RKO (cell line): Measurements from ENCODE around the gene HNF1A.
A peak's percentile ranks its signal among the peaks of the same experiment; 100 is the strongest.
"Not testable (repeated sequence)": the region's sequence is repeated elsewhere in the genome, so short reads cannot be mapped to it uniquely, and the experiment has no call there.

Experiments used
- DNase-seq: peaks from one replicate; pipeline ENCODE4 v3.0.0-alpha.2; 2016; ENCODE audit warnings: low spot score

HNF1A gene

DNA sequence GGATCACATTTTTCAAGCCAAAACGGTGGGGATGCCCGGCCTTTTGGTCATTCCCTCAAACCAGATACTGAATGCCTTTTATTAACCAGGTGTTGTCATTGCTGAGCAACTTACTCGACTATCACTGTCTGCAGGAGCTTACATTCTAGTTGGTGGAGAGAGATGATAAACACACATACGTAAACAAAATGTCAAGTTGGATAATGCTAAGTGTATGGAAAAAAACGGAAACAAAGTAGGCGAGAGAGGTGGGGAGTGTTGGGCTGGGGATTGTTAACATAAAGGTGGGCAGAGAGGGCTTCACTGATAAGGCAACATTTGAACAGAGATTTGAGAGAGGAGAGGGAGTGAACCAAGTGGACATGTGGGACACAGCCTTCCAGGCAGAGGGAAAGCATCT, 33.5 kb downstream of the HNF1A start:
- DNase-seq: no peak

DNA sequence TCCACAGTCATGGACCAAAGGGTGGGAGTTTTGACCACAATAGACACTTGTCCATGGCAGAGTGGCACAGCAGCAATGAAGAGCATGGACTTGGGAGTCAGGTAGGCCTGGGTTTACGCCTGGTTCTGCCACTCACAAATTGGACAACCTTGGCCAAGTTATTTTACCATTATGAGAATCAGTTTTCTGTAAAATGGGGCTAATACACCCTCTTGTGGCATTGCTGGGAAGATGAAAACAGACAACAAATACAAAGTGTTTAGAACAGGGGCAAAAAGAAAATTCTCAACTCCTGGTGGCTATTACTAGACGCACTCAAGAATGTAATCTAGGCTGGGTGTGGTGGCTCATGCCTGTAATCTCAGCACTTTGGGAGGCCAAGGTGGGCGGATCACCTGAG, 35.4 kb downstream of the HNF1A start:
- DNase-seq: no peak

DNA sequence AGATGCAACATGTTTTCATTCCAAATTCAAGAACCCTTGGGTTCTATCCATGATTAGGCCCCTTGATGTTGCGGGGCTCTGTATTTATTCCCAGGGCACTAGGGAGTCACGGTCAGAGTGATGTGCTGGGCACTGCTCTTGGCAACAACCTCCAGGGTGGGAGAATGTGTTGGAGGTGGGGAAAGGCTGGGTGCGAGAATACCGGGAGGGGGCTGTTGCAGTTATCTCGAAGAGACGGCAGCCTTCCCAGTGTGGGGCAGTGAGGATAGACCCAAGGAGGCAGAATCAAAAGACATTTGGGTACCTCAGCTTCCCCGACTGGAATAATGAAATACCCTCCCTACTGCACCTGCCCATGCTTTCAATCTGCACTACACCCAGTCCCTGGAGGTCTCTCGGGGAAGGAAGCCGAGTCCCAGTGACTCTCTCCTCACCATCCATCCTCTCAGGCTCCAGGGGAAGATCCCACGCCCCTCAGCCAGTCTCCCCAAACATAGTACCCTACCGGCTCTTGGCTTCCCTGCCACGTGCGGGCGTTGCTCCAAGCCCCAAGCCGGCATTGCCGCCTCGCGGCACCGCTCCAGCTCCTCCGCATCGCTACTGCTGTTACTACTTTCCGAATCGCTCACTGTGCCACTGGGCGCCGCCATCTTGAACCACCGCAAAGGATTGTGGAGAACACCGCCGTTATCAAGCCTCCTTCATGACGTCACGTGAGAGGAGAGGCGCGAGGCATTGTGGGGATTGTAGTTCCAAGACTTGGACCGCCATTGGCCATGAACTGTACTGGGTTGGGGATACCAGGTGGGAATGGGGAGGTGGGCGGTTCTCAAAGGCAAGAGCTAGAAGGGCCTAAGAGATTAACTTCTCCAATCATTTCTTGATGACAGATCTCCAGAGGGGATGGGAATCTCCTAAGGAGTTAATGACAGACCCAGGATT, 37.8 kb downstream of the HNF1A start, which contains the start of gene C12orf43:
TSS of gene C12orf43 (minus strand) at position 663 of the 942 bp plus-strand sequence. CDS start at position 650, 13 bp downstream.
- peak; percentile 94 for DNase-seq

DNA sequence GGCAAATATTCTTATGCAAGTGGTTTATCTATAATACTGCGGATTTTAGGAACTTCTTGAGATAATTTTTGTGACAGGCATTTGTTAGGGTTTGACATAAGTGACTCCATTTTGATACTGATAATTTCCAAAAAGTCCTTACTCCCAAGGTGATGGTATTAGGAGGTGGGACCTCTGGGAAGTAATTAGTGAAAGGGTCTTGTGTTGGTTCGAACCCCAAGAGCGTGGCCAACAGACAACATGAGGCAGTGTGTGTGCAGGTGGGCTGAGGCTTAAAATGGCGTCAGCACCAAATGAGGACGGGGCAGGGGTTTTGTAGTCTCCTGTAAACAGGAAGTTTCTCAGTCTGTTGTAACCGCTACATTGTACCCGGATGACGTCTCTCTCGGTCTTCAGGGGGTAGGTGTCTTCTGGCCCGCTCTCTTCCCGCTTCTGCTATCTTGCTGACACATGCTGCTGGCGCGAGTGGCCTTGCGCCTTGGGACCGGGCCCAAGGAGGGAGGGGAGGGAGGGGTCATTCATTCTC, 39.7 kb downstream of the HNF1A start:
- no peak for DNase-seq

DNA sequence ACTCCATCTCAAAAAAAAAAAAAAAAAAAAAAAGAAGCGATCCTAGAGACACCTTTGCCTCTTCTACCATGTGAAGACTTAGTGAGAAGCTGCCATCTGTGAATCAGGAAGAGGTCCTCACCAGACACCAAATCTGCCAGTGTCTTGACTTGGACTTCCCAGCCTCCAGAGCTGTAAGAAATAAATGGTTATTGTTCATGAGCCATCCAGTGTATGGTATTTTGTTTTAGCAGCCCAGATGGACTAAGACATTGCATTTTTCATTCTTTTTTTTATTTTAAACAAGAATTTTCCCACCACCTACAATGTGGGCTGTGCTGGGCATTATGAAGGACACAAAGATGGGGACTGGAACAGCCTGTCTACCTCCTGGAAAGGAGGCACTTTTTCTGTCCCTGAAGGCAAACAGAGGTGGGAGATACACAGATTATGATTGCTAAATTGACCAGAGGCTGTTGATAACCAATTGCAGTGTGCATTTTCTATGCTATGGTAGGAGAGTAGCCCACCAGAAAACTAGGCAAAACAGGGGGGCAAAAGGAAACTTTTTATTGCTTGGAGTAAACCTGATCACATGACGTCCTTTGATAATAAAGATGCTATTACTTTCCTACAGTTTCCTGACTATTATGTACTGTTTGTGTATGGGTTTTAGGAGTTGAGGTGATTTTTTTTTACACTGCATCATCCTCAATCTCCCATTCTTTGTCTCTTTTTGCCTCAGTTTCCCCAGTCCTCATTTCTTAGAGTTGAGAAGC, 40.7 kb downstream of the HNF1A start:
- no peak for DNase-seq

DNA sequence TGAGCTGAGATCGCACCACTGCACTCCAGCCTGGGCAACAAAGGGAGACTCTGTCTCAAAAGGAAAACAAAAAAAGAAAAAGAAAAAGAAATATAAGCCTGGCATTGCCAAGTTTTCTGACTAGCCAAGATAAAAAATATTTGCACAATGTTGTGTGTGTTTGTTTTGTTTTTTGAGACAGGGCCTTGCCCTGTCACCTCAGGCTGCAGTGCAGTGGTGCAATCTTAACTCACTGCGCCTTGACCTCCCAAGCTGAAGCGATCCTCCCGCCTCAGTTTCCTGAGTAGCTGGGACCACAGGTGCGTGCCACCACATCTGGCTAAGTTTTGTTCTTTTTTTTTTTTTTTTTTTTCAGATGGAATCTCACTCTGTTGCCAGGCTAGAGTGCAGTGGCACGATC, 43.4 kb downstream of the HNF1A start:
- DNase-seq: no peak

DNA sequence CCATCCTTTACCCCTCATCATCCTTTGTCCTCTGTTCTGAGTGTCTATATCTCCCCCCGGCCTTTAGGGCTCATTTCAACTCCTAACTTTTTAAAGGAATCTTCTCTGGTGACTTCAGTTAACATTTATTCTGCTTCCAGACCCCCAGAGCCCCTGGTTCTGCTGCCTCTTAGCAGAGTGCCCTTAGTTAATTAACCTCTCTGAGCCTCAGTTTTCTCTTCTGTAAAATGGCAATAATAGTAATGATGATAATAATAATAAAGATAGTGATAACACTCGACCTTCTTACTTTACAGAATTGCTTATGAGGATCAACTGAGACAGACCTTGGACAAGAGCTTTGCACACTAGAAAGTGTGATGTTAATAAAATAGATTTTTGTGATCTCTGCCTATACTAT, 44.4 kb downstream of the HNF1A start:
- no peak for DNase-seq

DNA sequence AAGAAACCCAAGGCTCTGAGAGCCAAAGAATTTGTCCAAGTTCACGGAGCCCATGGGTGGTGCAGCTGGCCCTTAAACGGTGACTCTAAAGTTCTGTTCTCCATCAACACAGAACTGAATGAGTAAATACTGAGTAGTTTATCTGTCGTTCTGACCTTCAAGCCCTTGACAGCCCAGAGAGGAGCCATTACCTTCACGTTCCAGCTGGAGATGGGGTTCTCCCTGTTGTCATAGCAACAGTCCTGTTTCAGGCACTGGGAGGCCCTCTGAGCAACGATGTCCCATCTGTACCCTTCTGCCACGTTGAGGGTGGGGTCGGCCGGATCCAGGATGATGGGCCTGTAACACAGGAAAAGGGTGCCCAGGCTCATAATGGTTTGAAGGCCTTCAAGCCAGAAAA, 45.5 kb downstream of the HNF1A start:
- DNase-seq: no peak

DNA sequence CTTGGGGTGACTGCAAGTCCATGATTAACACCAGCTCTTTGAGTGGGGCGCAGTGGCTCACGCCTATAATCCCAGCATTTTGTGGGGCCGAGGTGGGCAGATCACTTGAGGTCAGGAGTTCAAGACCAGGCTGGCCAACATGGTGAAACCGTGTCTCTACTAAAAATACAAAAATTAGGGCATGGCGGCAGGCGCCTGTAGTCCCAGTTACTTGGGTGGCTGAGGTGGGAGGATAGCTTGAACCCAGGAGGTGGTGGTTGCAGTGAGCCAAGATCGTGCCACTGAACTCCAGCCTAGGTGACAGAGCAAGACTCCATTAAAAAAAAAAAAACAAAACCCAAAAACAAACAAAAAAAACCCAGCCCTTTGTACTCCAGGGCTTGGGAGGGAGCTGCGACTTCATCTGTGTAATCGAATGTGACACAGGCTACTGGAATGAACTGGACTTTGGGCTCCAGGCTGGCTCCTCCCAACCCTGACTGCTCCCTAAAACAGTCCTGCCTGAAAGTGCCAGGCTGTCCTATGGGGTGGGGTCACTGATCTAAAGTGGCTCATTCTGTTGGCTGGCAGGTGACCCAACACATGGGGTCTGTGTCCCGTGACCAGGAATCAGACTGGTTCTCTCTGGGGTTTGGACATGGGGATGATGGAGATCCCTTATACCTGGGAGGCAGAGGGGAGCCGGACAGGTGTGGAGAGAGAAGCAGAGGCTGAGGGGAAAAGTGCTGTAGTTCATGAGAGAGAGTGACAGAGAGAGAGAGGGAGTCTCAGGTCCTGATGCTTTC, 47.3 kb downstream of the HNF1A start:
- DNase-seq: no peak

DNA sequence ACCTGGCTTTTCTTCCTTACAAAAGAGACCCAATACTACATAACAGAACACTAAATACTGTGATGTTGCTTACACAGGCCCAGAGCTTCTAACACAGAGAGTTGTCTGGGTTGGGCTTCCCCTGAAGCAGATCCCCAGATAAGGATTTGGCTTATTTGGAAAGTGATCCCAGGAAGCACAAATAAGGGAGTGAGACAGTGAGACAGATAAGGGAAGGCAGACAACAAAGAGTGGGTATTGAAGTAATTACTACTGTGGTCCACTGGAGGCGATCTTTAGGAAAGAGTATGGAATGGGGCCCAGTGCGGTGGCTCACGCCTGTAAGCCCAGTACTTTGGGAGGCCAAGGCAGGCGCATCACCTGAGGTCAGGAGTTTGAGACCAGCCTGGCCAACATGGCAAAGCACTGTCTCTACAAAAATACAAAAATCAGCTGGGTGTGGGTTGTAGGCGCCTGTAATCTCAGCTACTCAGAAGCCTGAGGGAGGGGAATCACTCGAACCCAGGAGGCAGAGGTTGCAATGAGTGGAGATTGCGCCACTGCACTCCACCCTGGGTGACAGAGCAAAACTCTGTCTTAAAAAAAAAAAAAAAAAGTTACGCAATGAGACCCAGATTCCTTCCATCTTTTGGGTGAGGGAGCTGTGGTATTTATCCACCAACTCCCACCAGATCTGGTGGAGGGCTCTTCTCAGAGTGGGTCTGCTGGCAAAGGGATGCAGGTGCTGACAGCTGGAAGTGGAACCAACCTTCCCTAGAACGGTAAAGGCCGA, 48.1 kb downstream of the HNF1A start:
- no peak for DNase-seq

DNA sequence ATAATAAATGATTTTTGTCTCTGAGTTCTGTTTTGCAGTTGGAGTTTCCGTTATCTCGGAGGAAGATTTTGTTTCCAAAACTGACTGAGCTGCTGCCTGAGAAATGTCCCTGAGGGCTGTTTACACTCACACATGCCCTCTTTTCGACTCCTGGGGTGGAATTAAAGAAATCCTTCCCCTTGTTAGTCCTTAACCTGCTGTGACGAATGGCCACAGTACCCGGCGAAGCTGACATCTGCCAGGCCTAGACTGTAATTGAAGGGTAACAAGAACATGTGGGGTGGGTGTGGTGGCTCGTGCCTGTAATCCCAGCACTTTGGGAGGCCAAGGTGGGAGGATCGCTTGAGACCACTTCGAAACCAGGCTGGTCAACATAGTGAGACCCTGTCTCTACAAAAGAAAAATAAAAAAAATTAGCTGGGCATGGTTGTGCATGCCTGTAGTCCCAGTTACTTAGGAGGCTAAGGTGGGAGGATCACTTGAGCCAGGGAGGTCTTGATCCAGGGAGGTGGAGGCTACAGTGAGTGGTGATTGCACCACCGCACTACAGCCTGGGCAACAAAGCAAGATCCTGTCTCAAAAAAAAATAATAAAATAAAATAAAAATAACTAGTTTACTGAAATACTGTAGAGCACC, 52.4 kb downstream of the HNF1A start:
- DNase-seq: no peak

DNA sequence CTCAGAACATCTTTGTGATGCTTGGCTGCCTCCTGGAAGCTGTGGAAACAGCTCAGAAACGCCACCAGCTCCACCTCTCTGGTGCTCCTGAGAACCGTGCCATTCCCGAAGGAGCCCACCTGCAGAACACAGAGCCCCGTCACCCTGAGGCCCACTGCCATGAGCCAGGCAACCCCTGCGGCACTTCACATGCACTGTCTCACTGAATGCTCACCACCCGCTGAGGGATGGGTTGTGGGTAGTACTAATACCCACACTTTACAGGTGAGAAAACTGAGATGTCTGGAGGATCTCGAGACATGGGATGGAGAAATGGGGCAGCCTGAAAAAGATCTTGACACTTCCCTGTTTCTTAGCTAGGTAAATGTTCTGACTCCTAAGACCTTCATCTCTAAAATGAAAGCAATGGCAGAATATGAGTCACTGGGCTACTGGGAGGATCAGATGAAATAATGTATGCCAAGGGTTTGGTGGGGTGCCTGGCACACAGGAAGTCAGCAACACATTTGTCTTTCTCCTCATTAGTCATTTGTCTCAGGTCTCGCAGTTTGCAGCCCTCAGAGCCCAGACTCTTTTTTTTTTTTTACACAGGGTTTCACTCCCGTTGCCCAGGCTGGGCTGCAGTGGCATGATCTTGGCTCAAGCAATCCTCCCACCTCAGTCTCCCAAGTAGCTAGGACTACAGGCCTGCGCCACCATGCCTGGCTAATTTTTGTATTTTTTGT, 55.4 kb downstream of the HNF1A start:
- peak; percentile 51 for DNase-seq

DNA sequence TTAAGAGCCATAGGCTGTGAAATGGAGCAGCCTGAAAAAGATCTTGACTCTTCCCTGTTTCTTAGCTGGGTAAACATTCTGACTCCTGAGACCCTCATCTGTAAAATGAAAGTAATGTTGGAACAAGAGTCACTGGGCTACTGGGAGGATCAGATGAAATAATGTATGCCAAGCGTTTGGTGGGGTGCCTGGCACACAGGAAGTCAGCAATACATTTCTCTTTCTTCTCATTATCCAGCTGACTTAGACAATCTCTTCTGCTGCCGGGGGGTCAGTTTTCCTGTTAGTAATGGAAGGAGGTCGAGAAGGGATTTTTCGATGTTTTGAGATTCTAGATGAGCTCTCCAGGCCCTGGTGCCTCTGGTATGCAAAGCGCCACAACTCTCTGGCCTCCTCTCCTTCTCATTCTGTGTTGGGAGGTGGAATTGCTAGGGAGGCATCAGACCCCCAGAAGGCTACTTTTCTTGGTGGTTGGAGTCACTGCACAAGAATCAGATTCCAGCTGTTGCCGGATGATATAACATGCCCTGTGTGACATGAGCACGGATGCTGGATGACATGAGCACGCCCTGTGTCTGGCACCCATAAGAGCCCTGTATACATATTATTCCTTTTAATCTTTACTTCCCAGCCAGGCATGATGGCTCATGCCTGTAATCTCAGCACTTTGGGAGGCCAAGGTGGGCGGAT, 56.4 kb downstream of the HNF1A start:
- DNase-seq: no peak

DNA sequence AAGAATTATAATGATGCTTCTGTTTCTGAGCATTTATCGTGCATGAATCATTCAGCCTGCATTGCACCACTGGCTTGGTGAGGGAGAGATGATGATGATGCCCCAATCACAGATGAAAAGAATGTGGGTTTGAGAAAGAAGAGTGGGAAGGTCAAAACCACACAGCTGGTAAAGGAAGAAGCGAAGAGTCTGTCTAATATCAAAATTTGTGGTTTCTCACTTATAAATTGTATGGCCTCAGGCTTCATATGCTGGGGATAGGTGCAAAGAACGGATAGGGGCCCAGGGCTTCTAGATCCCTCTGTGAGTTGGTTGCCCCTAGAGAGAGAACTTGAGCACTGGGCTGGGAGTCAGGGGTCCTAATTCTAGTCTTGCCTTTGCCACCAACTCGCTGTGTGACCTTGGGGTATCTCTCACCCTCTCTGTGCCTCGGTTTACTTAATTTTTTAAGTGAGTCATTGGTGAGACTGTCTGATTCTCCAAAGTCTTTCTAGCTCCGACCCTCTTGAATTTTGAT, 58.5 kb downstream of the HNF1A start:
- no peak for DNase-seq

DNA sequence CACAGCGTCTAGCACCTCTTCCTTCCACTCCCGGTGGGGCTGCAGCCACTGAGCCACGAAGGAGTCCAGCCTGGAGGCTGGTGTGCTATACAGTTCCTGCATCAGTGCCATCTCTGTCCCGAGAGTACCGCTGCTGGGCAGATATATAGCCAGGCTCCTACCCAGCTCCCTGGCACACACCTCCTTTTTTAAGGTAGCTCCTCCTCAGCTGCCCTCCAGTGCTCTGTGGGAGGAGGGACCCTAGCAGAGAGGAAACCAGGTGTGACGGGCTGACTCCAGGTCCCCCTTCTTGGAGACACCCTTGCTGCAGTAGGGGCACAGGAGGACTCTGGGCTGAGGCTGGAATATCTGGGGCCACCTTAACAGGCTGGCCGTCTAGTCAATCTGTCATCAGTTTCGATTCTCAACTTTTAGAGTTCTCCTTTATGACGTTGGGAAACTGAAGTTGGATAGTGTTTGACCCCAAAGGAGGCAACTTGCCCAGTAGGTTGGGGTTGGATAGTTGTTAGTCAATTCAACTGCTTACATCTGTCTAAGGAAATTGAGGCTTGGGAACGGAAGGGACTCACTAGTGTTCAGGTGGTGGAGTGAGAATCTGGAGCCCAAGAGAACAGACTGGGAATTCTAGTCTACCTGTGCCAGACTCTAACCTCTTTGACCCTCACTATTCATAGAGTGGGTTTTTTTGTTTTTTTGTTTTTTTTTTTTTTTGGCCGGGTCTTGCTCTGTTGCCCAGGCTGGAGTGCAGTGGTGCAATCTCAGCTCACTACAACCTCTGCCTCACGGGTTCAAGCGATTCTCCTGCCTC, 60.7 kb downstream of the HNF1A start, which contains the start of gene OASL:
TSS of gene OASL (minus strand) at position 386 of the 808 bp plus-strand sequence. CDS start at position 111, 275 bp downstream.
- no peak for DNase-seq

DNA sequence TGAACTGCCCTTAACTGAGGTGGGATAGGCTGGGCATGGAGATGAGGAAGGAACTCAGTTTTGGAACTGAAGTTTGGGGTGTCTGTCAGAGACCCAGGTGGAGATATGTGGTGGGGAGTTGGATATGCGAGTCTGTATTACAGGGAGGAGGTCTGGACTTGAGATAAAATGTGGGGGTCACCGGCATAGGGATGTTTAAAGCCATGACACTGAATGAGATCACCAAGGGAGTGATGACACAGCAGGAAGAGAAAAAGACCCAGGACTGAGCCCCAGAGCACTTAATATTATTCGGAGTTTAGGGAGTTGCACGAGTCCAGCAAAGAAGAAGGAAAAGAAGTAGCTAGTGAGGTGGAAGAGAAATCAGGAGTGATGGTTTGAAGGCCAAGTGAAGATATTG, 64.7 kb downstream of the HNF1A start:
- DNase-seq: no peak

DNA sequence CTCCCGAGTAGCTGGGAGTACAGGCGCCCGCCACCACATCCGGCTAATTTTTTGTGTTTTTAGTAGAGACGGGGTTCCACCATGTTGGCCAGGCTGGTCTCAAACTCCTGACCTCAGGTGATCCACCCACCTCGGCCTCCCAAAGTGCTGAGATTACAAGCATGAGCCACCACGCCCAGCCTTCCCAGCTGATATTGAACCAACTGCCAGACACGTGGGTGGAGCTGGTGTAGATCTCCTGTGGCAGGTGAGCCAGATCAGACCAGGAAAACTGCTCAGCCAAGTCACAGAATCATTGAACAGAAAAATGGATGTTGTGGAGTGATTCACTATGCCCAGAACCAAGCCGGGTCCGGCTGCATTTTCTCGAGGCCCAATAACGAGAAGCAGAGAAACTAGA, 69.1 kb downstream of the HNF1A start:
- DNase-seq: not testable (repeated sequence)

DNA sequence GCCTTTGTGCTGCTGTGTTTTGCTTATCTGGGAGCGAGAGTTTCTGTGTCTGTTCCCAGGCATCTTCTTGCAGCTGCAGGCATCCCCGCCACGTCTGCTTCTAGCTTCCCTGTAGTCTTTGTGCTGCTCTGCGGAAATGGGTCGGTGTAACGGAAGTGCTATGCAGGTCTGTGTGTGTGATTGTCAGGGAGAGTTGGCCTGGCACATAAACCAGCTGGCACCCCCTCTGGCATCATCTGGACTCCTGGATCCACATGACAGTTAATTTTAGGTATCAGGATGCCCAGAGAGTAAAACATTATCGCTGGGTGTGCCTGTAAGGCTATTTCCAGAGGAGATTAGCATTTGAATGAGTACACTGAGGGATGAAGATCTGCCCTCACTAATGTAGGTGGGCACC, 70.1 kb downstream of the HNF1A start:
- DNase-seq: no peak
